Stimulated activated effector memory CD8-positive, alpha-beta T cell treated with anti-CD3 and anti-CD28 coated beads, Interleukin-12 subunit alpha, Interleukin-12 subunit beta, amount 100 ng/mL, for 72 hours (primary cell): ENCODE results near the gene AGER.
A peak's percentile ranks its signal among the peaks of the same experiment; 100 is the strongest.
"Not testable (repeated sequence)": the region's sequence is repeated elsewhere in the genome, so short reads cannot be mapped to it uniquely, and the experiment has no call there.

Experiments
- ATAC-seq: fragments of 150-1000 bp; cut with Tn5 transposase; 2 replicates; pipeline ENCODE4 v1.10.0; 2021
- DNase-seq, 2 donors: peaks; one replicate each; pipeline ENCODE4 v3.0.0; 2021 to 2022; ENCODE audit warnings: low spot score in 2 of 2
- H3K27ac Mint-ChIP-seq: one replicate; pipeline ENCODE4 v1.8.0; 2022; ENCODE audit warnings: mild to moderate bottlenecking, mixed read lengths
- H3K36me3 Mint-ChIP-seq: one replicate; pipeline ENCODE4 v1.8.0; 2022; ENCODE audit warnings: mild to moderate bottlenecking, mixed read lengths
- H3K4me1 Mint-ChIP-seq: one replicate; pipeline ENCODE4 v1.8.0; 2022; ENCODE audit warnings: mixed read lengths
- H3K4me3 Mint-ChIP-seq: one replicate; pipeline ENCODE4 v1.8.0; 2022; ENCODE audit warnings: mild to moderate bottlenecking, mixed read lengths
- H3K9me3 Mint-ChIP-seq: one replicate; pipeline ENCODE4 v1.8.0; 2022; ENCODE audit warnings: mixed read lengths

AGER gene

DNA sequence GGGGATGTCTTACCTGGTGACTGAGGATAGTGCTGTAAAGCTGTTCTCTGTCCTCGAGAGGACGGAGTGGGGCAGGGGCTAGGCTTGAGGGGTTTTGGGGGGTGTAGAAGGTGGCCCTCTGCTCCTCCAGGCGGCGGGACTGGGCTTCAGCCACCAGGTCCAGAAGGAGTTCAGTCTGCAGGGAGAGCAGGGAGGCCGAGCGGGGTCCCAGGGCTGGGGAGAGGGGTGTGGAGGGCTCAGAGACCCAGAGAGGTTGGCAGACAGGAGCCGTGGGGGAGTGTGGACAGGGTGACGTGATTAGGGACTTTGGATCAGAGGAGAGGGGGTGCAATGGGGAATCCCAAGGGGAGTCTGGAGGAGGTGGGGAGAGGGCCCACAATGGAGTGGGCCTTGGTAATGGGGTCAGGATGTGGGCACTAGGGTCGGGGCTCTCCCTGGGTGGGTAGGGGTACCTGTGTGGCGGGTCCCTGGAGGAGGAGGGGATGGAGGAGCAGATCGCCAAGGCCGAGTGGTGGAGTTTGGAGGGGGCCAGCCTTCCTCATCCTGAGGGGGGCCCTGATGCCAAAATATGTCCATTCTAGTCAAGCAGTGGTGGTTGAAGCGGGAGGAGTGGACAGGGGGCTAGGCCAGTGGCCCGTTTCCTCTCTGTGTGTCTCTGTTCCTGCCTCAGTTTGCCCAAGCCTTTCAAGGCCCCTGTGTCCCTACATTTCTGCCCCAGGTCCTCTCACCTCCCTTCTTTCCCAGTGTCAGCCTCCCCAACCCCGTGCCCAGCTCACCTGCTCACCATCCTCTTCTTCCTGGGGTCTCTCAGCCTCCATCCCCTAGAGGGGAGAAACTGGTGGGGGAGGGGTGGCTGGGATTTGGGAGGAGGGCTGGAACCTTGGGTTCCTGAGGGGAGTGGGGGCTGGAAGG, 7.9 kb upstream of the AGER start:
- ATAC-seq = no peak
- Mint-ChIP-seq H3K4me1 (peaks cover 83% of the 10 kb centered on the region), H3K9me3 (no peaks in the 10 kb centered on the region), H3K27ac (peak overlapping the region; percentile 99), H3K36me3 (peaks cover 69% of the 10 kb centered on the region), H3K4me3 (peak overlapping the region; percentile 99)
- no peak for DNase-seq

- H3K4me3 Mint-ChIP-seq = peak overlapping the region; percentile 99
- ATAC-seq = no peak
- H3K36me3 Mint-ChIP-seq = peaks cover 70% of the 10 kb centered on the region
- H3K9me3 Mint-ChIP-seq = no peaks in the 10 kb centered on the region
- peaks cover 83% of the 10 kb centered on the region for H3K4me1 Mint-ChIP-seq
- peak overlapping the region; percentile 99 for H3K27ac Mint-ChIP-seq
- no peak for DNase-seq
These were observed 7.0 kb upstream of the AGER start for GRCh38 chr6:32190911-32191677.

DNA sequence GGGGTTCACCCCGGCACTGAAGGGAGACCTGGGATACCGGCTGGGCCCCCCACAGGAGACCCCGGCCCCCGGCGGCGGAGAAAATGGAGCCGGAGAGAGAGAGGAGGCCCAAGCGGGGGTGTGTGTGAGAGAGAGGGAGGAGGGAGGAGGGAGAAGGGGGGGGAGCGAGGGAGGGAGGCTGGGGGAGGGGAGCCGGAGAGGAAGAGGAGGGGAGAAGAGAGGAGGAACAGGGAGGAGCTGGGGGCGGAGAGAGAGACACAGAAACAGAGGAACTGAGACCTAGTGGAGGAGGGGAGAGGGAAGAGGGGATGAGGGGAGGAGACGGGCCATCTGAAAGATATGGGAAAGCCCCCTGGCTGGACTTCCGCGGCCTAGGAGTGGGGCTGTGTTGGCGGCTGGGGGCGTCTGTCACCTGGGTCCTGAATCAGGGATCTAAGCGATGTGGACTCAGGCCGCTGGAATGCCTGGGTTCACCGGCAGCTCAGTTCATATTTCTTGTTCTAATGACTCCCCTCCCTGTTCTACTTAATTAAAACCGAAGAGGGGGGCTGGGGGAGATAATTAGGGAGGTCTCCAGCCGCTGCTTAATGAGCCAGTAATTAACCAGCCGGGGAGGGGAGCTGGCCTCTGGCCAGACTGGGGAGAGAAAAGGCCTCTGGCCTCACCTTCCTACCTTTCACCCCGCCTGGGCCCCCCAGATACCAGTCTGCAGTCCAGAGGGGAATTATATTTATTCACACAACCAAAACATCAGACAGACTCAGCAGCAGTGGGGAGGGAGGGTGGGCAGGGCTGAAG, 6.2 kb upstream of the AGER start, which contains the start of gene PBX2:
TSS of gene PBX2 (minus strand) at position 149 of the 798 bp plus-strand sequence. CDS start 287 bp downstream, outside the sequence.
- DNase-seq (peak; percentile 47 to 87), ATAC-seq (peak; percentile 60)
- Mint-ChIP-seq H3K36me3 (peaks cover 72% of the 10 kb centered on the region), H3K27ac (peak within 1 kb of the TSS; percentile 99), H3K4me3 (peak within 1 kb of the TSS; percentile 99), H3K4me1 (peaks cover 86% of the 10 kb centered on the region), H3K9me3 (no peaks in the 10 kb centered on the region)

- Mint-ChIP-seq H3K4me3 (peak overlapping the region; percentile 99), H3K9me3 (no peaks in the 10 kb centered on the region), H3K4me1 (peaks cover 81% of the 10 kb centered on the region), H3K27ac (peak overlapping the region; percentile 99), H3K36me3 (peaks cover 77% of the 10 kb centered on the region)
- ATAC-seq (no peak), DNase-seq (no peak)
These were observed 5.6 kb upstream of the AGER start for GRCh38 chr6:32189742-32190053.

DNA sequence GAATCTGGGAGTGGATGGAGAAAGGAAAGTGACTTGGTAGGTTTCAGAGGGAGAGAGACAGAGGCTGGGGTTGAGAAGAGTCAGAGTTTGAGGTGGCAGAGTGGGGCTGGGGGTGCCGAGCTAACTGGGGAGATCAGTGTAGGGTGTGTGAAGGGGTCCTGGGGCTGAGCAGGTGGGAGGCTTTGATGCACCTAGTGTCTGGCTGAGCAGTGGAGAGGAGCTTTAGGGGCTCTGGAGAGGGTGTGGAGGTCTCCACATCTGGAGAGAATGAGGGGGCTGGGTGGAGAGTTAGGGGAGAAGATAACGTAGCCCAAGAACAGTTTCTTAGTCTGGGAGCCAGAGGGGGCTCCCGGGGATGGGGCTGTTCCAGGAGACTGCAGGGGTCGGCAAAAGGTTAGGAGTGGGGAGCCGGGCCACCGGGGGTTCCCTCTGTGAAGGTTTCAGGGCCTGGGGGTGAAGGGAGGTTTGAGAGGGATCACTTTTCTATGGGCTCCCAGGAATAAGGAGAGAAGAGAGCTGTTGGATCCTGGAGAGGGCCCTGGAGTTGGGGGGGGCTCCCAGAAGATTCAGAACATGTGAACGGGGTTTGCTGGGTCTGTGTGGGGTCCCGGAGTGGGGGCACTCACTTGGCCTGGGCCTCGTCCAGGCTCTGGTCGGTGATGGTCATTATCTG, 5.2 kb upstream of the AGER start:
- Mint-ChIP-seq H3K4me3 (peak overlapping the region; percentile 99), H3K27ac (peak overlapping the region; percentile 99), H3K36me3 (peaks cover 82% of the 10 kb centered on the region), H3K9me3 (no peaks in the 10 kb centered on the region), H3K4me1 (peaks cover 78% of the 10 kb centered on the region)
- DNase-seq = no peak
- no peak for ATAC-seq

DNA sequence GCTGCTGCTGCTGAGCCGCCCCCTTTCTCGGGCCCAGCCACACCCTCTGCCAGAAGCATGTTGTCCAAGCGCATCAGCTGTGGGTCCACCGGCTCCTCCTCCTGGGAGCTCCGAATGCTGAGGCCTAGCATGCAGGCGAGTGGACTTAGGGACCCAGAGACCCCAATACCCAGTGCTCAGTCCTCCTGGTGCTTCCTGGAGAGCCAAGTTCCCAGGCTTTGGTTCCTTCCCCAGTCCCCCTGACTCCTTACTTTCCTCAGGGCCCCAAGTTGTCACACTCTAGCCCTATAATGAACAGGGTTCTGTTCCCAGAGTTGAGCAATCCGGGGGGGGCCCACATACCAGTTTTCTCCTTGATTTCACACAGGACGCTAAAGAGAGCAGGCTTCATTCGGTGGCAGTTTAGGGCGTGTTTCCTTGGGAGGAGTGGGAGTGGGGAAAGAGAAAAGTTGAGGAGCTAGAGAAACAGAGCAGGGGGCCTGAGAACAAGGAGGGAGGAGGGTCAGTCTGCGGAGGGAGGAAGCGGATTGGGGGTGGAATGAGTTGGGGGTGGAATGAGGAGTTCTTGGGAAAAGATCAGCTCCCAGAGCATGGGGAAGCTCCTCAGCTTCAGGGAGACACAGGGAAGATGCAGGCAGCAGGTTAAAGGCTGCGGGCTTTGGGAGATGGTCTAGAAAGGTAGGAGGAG, 4.5 kb upstream of the AGER start:
- no peak for ATAC-seq

DNA sequence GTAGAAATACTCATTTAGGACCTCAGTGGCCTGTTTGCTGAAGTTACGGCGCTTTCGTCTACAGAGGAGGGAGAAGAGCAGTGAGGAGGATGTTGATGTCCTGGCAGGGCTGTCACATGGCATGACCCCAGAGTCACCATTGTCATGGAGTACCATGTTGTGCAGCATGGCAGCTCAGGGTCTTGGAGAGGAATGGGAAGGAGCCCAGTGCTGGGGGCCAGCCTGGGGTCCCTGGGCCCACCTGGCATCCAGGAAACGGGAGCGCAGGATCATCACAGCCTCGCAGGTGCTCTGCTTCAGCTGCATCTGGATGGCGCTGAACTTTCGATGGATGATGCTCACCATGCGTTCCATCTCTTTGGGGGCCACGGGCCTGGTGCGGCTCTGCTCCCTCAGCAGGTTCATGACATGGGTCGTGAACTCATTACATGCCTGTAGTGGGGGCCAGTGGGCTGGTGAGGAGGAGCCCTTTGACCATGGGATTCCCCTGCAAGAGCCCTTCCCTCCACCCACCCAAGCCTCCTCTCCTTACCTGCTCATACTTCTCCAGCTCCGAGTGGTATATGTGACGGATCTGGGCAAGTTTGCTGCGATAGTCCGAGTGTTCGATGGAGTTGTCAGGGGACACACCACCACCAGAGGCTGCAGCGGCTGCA, 3.8 kb upstream of the AGER start:
- peaks cover 95% of the 10 kb centered on the region for H3K36me3 Mint-ChIP-seq
- peak overlapping the region; percentile 99 for H3K27ac Mint-ChIP-seq
- H3K4me3 Mint-ChIP-seq = peak overlapping the region; percentile 99
- not testable (repeated sequence) for ATAC-seq, DNase-seq, H3K9me3 Mint-ChIP-seq
- peaks cover 78% of the 10 kb centered on the region for H3K4me1 Mint-ChIP-seq

More for the DNA sequence above, 4.5 kb upstream of the AGER start:
- no peaks in the 10 kb centered on the region for H3K9me3 Mint-ChIP-seq
- H3K36me3 Mint-ChIP-seq = peaks cover 89% of the 10 kb centered on the region
- no peak for DNase-seq
- peak overlapping the region; percentile 99 for H3K4me3 Mint-ChIP-seq
- peak overlapping the region; percentile 99 for H3K27ac Mint-ChIP-seq
- peaks cover 78% of the 10 kb centered on the region for H3K4me1 Mint-ChIP-seq

GRCh38 chr6:32187009-32187709, 3.1 kb upstream of the AGER start:
- H3K27ac Mint-ChIP-seq = peak overlapping the region; percentile 99
- ATAC-seq (no peak), DNase-seq (no peak)
- H3K4me3 Mint-ChIP-seq = peak overlapping the region; percentile 99
- H3K36me3 Mint-ChIP-seq = peaks cover 95% of the 10 kb centered on the region
- H3K9me3 Mint-ChIP-seq = no peaks in the 10 kb centered on the region
- peaks cover 77% of the 10 kb centered on the region for H3K4me1 Mint-ChIP-seq

DNA sequence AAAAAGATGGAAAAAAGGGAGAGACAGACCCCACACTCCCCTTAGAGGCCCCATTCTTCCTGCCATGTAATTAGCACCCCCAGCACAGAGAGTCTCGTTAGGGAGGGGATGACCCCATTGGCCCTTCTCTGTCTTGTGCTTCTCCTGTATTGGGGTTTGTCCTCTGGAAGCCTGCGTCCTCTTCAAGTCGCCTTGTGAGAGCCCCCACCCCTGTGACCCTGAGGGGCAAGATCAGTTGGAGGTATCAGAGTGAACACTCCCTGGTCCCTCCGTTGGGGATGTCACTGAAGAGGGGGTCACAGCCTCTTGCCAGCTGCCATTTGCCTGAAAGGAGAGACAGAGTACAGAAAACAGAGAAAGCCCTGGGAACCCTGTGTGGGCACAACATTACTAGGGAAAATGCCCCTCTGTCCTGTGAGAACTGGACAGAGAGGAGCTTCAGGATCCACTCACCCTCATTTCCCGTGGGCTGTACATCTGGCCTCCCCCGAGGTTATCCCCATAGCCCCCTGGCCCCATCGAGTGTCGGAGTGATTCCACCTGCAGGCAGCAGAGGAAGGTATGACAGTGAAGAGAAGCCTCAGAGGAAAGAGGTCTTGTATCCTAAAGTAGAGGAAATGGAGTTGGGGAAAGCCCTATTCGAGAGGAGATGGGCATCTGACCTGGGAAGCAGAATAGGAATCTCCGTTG, 2.2 kb upstream of the AGER start:
- Mint-ChIP-seq H3K4me1 (peaks cover 72% of the 10 kb centered on the region), H3K36me3 (peaks cover 95% of the 10 kb centered on the region), H3K4me3 (peak overlapping the region; percentile 99), H3K27ac (peak overlapping the region; percentile 99)
- not testable (repeated sequence) for DNase-seq, H3K9me3 Mint-ChIP-seq
- peak; percentile 1 for ATAC-seq

- peak; percentile 88 for ATAC-seq
- Mint-ChIP-seq H3K27ac (peak overlapping the region; percentile 99), H3K36me3 (peaks cover 95% of the 10 kb centered on the region), H3K4me3 (peak overlapping the region; percentile 99), H3K4me1 (peaks cover 72% of the 10 kb centered on the region)
- DNase-seq, H3K9me3 Mint-ChIP-seq: not testable (repeated sequence)
These were observed 1.7 kb upstream of the AGER start for GRCh38 chr6:32185681-32186131.

DNA sequence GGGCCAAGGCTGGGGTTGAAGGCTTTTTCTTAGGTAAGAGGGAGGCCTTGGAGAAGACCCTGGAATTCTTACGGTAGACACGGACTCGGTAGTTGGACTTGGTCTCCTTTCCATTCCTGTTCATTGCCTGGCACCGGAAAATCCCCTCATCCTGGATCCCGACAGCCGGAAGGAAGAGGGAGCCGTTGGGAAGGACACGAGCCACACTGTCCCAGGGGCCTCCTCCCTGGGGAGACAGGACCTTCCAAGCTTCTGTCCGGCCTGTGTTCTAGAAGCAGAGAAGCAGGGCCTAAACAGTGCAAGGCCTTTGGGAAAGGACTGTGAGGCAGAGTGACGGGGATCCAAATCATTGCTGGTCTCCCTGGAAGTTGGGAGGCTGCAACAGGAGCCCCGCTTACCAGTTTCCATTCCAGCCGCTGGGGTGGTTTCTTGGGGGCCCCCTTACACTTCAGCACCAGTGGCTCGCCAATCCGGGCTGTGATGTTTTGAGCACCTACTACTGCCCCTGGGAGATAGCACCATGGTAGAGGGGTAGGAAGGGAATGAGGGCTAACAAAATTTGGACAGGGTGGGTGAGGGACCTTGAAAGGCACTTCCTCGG, 470 bp downstream of the AGER start:
- Mint-ChIP-seq H3K4me3 (no peak overlapping the region), H3K4me1 (peaks cover 83% of the 10 kb centered on the region), H3K27ac (peak overlapping the region; percentile 99), H3K9me3 (no peaks in the 10 kb centered on the region), H3K36me3 (peaks cover 98% of the 10 kb centered on the region)
- no peak for ATAC-seq
- DNase-seq = no peak

GRCh38 chr6:32183030-32183429, 1.0 kb downstream of the AGER start:
- no peak for ATAC-seq
- H3K27ac Mint-ChIP-seq = peak overlapping the region; percentile 99
- H3K4me1 Mint-ChIP-seq = peaks cover 80% of the 10 kb centered on the region
- no peak overlapping the region for H3K4me3 Mint-ChIP-seq
- DNase-seq = no peak
- H3K36me3 Mint-ChIP-seq = peaks cover 100% of the 10 kb centered on the region
- no peaks in the 10 kb centered on the region for H3K9me3 Mint-ChIP-seq
